ENCODE measurements around the gene CAPN1.

- TF ChIP-seq, protein P1, sequence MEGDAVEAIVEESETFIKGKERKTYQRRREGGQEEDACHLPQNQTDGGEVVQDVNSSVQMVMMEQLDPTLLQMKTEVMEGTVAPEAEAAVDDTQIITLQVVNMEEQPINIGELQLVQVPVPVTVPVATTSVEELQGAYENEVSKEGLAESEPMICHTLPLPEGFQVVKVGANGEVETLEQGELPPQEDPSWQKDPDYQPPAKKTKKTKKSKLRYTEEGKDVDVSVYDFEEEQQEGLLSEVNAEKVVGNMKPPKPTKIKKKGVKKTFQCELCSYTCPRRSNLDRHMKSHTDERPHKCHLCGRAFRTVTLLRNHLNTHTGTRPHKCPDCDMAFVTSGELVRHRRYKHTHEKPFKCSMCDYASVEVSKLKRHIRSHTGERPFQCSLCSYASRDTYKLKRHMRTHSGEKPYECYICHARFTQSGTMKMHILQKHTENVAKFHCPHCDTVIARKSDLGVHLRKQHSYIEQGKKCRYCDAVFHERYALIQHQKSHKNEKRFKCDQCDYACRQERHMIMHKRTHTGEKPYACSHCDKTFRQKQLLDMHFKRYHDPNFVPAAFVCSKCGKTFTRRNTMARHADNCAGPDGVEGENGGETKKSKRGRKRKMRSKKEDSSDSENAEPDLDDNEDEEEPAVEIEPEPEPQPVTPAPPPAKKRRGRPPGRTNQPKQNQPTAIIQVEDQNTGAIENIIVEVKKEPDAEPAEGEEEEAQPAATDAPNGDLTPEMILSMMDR (IDR thresholded peaks at IDR 0.05 in 4 of 5, conservative IDR thresholded peaks at IDR 0.05 in 1 of 5): no peak
- no peak for TF ChIP-seq POLR2A (IDR thresholded peaks at IDR 0.05)
Observed at GRCh38 chr11:65135633-65136145, 46.0 kb upstream of the CAPN1 start.

All from gastrocnemius medialis (tissue), 4 donors.